PC-3 (cell line): Measurements from ENCODE around the gene DAND5. TPM values are rescaled to one million over a fixed set of nuclear protein-coding genes. Genes with fewer than 3 reads are reported as not detected.
A peak's percentile ranks its signal among the peaks of the same experiment; 100 is the strongest.

ENCODE experiments used
- ATAC-seq: fragments of 200-7000 bp; cut with Tn5 transposase; 2 replicates; pipeline ENCODE4 v1.9.1; 2020; ENCODE audit warnings: mild to moderate bottlenecking, moderate library complexity
- BruUV-seq: library from RNA; stranded (reverse); fragments of 400-500 nt; replicated peaks from 2 replicates; lab custom pipeline; 2021; lab: Mats Ljungman, UMichigan
- CTCF ChIA-PET: fragments of 300-600 bp; sonication (Branson Sonifier 250); formaldehyde crosslinking; loops from one replicate; lab custom pipeline; 2022; ENCODE audit warnings: antibody characterized with exemption; lab: Charles Lee
- POLR2A ChIA-PET: fragments of 300-600 bp; sonication (Branson Sonifier 250); formaldehyde crosslinking; loops from one replicate; lab custom pipeline; 2022; ENCODE audit warnings: antibody characterized with exemption; ENCODE audit not compliant: unreplicated experiment; lab: Charles Lee
- DNase-seq: peaks from one replicate; pipeline ENCODE4 v3.0.0-alpha.2; 2015
- H2AFZ ChIP-seq: fragments of 300-600 bp; sonication (generic); 2 replicates; pipeline ENCODE4 v1.6.0; 2016; ENCODE audit warnings: antibody characterized with exemption, low read length
- H3F3A ChIP-seq: fragments of 300-600 bp; sonication (generic); one replicate; pipeline ENCODE4 v1.6.0; 2017; ENCODE audit warnings: antibody characterized with exemption, low read length, control low read depth, mild to moderate bottlenecking; ENCODE audit not compliant: unreplicated experiment
- H3K27ac ChIP-seq: fragments of 300-600 bp; sonication (generic); 2 replicates; pipeline ENCODE4 v1.5.1; 2016; ENCODE audit warnings: mild to moderate bottlenecking, low read length
- H3K27me3 ChIP-seq: fragments of 300-600 bp; sonication (generic); 2 replicates; pipeline ENCODE4 v1.6.1; 2016; ENCODE audit warnings: low read length, mixed read lengths
- H3K36me3 ChIP-seq: fragments of 300-600 bp; sonication (generic); 2 replicates; pipeline ENCODE4 v1.6.1; 2016; ENCODE audit warnings: low read depth, mixed run types, low read length, mixed read lengths
- H3K4me1 ChIP-seq: fragments of 300-600 bp; sonication (generic); 2 replicates; pipeline ENCODE4 v1.5.1; 2016; ENCODE audit warnings: low read length; ENCODE audit not compliant: insufficient read depth
- H3K4me2 ChIP-seq: fragments of 300-600 bp; sonication (generic); 2 replicates; pipeline ENCODE4 v1.6.0; 2016; ENCODE audit warnings: low read length
- H3K4me3 ChIP-seq: fragments of 300-600 bp; sonication (generic); 2 replicates; pipeline ENCODE4 v1.5.1; 2016; ENCODE audit warnings: mild to moderate bottlenecking, low read length, mixed read lengths
- H3K79me2 ChIP-seq: fragments of 300-600 bp; sonication (generic); 2 replicates; pipeline ENCODE4 v1.6.1; 2017; ENCODE audit warnings: low read length, mixed read lengths
- H3K9ac ChIP-seq: fragments of 300-600 bp; sonication (generic); 2 replicates; pipeline ENCODE4 v1.6.0; 2016; ENCODE audit warnings: mild to moderate bottlenecking, low read length
- H3K9me2 ChIP-seq: fragments of 300-600 bp; sonication (generic); replicated peaks from 2 replicates; pipeline ENCODE4 v1.6.1; 2016; ENCODE audit warnings: mixed run types, low read length, mixed read lengths
- H3K9me3 ChIP-seq: fragments of 300-600 bp; sonication (generic); 2 replicates; pipeline ENCODE4 v1.6.1; 2016; ENCODE audit warnings: low read length, mixed read lengths
- H4K20me1 ChIP-seq: fragments of 300-600 bp; sonication (generic); 2 replicates; pipeline ENCODE4 v1.6.1; 2016; ENCODE audit warnings: low read length, mixed read lengths
- EZH2 ChIP-seq: fragments of 300-600 bp; sonication (generic); IDR thresholded peaks from one replicate; pipeline ENCODE4 v1.6.1; 2017; ENCODE audit warnings: antibody characterized with exemption, mild to moderate bottlenecking, low read length; ENCODE audit not compliant: unreplicated experiment
- EZH2phosphoT487 ChIP-seq: fragments of 300-600 bp; sonication (generic); IDR thresholded peaks from 2 replicates; pipeline ENCODE4 v1.6.1; 2018; ENCODE audit warnings: mild to moderate bottlenecking, antibody characterized with exemption, low read length, borderline replicate concordance
- intact Hi-C: fragments of 100-400 bp; cut with micrococcal nuclease; formaldehyde crosslinking; loops from 2 replicates; pipeline ENCODE4 v1.9.0; 2023
- total RNA-seq: library from RNA; depleted of rRNA; stranded (reverse); fragments of >200 nt; gene quantifications from 2 replicates; pipeline ENCODE4 v1.2.3, GENCODE V29; 2014
- TF ChIP-seq, protein P1 (sequence below): fragments of 300-600 bp; sonication (generic); conservative IDR thresholded peaks from 2 replicates; pipeline ENCODE4 v1.5.1; 2017; ENCODE audit warnings: antibody characterized with exemption, low read depth, mild to moderate bottlenecking, low read length

The DAND5 gene
- total RNA-seq, 1 experiment from 2014 or later, result 0.55 TPM

- ATAC-seq (peak; percentile 3), DNase-seq (peak; percentile 22)
- Histone ChIP-seq H3F3A (no peaks in the 10 kb centered on the region), H3K36me3 (peaks cover 34% of the 10 kb centered on the region), H4K20me1 (0 out of 2 replicates have a peak, but pooled peaks cover 4% of the 10 kb centered on the region), H3K9ac (peak overlapping the region; percentile 96), H3K9me3 (no peaks in the 10 kb centered on the region), H3K79me2 (peaks cover 46% of the 10 kb centered on the region), H3K4me2 (peak overlapping the region; percentile 84), H3K4me1 (peaks cover 18% of the 10 kb centered on the region), H3K27ac (peak overlapping the region; percentile 58), H3K9me2 (no peaks in the 10 kb centered on the region), H2AFZ (peak overlapping the region; percentile 98), H3K4me3 (peak overlapping the region; percentile 96), H3K27me3 (no peaks in the 10 kb centered on the region)
- ChIA-PET POLR2A (interaction anchor here (0.5 to 0.6 kb wide), 2 partner anchors 142 to 217 kb away, joined by 3 to 13 read pairs; no protein-coding TSS in a partner anchor), CTCF (no interaction called here)
- TF ChIP-seq, protein P1, sequence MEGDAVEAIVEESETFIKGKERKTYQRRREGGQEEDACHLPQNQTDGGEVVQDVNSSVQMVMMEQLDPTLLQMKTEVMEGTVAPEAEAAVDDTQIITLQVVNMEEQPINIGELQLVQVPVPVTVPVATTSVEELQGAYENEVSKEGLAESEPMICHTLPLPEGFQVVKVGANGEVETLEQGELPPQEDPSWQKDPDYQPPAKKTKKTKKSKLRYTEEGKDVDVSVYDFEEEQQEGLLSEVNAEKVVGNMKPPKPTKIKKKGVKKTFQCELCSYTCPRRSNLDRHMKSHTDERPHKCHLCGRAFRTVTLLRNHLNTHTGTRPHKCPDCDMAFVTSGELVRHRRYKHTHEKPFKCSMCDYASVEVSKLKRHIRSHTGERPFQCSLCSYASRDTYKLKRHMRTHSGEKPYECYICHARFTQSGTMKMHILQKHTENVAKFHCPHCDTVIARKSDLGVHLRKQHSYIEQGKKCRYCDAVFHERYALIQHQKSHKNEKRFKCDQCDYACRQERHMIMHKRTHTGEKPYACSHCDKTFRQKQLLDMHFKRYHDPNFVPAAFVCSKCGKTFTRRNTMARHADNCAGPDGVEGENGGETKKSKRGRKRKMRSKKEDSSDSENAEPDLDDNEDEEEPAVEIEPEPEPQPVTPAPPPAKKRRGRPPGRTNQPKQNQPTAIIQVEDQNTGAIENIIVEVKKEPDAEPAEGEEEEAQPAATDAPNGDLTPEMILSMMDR, result no peak
- no peak for TF ChIP-seq EZH2
- no peak for TF ChIP-seq EZH2phosphoT487
- intact Hi-C loops, result no loop called here
- BruUV-seq, result no TSS peak
Measured at GRCh38 chr19:12932392-12933286, 36.7 kb upstream of the DAND5 start.

GRCh38 chr19:12933287-12934072 is 35.9 kb upstream of the DAND5 start, which contains the start of gene FARSA:
TSS of gene FARSA (minus strand) at chr19:12933711. CDS start at chr19:12933696, 15 bp downstream.
- Histone ChIP-seq H4K20me1 (0 out of 2 replicates have a peak, but pooled peaks cover 4% of the 10 kb centered on the region), H3K79me2 (peaks cover 47% of the 10 kb centered on the region), H3K9ac (peak within 1 kb of the TSS; percentile 96), H3K9me3 (no peaks in the 10 kb centered on the region), H3F3A (no peaks in the 10 kb centered on the region), H3K27me3 (no peaks in the 10 kb centered on the region), H3K27ac (peak within 1 kb of the TSS; percentile 58), H3K4me2 (peak within 1 kb of the TSS; percentile 84), H2AFZ (peak within 1 kb of the TSS; percentile 98), H3K36me3 (peaks cover 28% of the 10 kb centered on the region), H3K4me3 (peak within 1 kb of the TSS; percentile 96), H3K9me2 (no peaks in the 10 kb centered on the region), H3K4me1 (peaks cover 23% of the 10 kb centered on the region)
- BruUV-seq, result TSS peak; percentile 67
- ATAC-seq (peak; percentile 66), DNase-seq (peak; percentile 95)
- intact Hi-C loops, result no loop called here
- POLR2A ChIA-PET, result interaction anchor here (0.5 to 0.6 kb wide), 2 partner anchors 143 to 216 kb away, joined by 3 to 13 read pairs; no protein-coding TSS in a partner anchor
- CTCF ChIA-PET, result no interaction called here
- no peak for TF ChIP-seq EZH2
- TF ChIP-seq EZH2phosphoT487, result no peak
- TF ChIP-seq, protein P1, result no peak
